RWPE1 (cell line): ENCODE data around the gene CEMIP.

Source experiments
- CTCF ChIA-PET: fragments of 350-600 bp; sonication (Branson Sonifier 250); formaldehyde crosslinking; extraction: SDS; loops from one replicate; lab custom pipeline; 2021; lab: Yijun Ruan, JAX
- POLR2A ChIA-PET: fragments of 400-600 bp; formaldehyde crosslinking; extraction: SDS; loops from one replicate; lab custom pipeline; 2020; ENCODE audit warnings: antibody characterized with exemption; ENCODE audit not compliant: low non-redundant PET; lab: Yijun Ruan, JAX
- DNase-seq: peaks from one replicate; pipeline ENCODE4 v3.0.0; 2012; ENCODE audit warnings: low spot score
- H3K27ac ChIP-seq: fragments of 450-650 bp; 2 replicates; pipeline ENCODE4 v1.5.1; 2017
- TF ChIP-seq, protein P1 (sequence below): fragments of 450-650 bp; conservative IDR thresholded peaks from 2 replicates; pipeline ENCODE4 v1.5.1; 2017; ENCODE audit warnings: low read depth, mild to moderate bottlenecking

The CEMIP gene

DNA sequence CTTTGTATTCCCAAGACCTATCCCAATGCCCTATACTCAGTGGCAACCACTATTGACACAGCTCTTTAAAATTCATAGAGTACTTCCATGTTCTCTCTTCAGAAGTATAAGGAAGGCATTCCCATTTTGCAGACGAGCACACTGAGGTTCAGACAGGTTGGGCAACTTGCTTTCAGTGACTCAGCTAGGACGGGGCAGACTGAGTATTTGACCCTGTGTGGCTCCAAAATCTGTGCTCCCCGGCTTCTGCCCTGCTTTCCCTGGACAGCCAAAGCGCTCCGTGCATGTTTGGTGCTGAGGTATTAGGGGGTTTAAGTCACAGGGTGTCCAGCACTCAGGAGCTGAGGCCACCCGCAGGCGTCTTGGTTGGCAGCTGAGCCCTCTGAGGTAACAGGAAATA is 59.5 kb downstream of the CEMIP start:
- H3K27ac ChIP-seq: no peak overlapping the region
- ChIA-PET POLR2A (no interaction called here), CTCF (no interaction called here)
- DNase-seq: no peak
- TF ChIP-seq, protein P1, sequence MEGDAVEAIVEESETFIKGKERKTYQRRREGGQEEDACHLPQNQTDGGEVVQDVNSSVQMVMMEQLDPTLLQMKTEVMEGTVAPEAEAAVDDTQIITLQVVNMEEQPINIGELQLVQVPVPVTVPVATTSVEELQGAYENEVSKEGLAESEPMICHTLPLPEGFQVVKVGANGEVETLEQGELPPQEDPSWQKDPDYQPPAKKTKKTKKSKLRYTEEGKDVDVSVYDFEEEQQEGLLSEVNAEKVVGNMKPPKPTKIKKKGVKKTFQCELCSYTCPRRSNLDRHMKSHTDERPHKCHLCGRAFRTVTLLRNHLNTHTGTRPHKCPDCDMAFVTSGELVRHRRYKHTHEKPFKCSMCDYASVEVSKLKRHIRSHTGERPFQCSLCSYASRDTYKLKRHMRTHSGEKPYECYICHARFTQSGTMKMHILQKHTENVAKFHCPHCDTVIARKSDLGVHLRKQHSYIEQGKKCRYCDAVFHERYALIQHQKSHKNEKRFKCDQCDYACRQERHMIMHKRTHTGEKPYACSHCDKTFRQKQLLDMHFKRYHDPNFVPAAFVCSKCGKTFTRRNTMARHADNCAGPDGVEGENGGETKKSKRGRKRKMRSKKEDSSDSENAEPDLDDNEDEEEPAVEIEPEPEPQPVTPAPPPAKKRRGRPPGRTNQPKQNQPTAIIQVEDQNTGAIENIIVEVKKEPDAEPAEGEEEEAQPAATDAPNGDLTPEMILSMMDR: no peak

DNA sequence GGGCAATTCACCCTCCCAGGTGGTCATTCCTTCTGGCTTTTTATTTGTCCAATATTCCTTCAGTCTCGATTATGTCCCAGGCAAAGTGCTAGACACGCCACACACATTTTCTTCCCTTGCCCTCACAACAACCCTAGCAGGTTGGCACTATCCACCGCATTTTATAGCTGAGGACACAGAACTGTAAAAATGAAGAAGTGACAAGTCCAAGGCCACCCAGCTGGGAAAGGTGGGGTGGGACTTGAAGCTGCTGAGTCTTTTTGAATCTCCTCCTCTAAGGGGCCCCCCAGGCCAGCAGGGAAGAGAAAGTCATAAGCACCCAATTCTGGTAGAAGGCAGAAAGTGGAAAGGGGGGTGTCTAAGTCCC is 60.6 kb downstream of the CEMIP start:
- ChIA-PET CTCF (no interaction called here), POLR2A (interaction anchor here (0.6 kb wide), 1 partner anchor 51 kb away, joined by 3 read pairs; no protein-coding TSS in a partner anchor)
- DNase-seq: no peak
- TF ChIP-seq, protein P1: no peak
- no peak overlapping the region for H3K27ac ChIP-seq

DNA sequence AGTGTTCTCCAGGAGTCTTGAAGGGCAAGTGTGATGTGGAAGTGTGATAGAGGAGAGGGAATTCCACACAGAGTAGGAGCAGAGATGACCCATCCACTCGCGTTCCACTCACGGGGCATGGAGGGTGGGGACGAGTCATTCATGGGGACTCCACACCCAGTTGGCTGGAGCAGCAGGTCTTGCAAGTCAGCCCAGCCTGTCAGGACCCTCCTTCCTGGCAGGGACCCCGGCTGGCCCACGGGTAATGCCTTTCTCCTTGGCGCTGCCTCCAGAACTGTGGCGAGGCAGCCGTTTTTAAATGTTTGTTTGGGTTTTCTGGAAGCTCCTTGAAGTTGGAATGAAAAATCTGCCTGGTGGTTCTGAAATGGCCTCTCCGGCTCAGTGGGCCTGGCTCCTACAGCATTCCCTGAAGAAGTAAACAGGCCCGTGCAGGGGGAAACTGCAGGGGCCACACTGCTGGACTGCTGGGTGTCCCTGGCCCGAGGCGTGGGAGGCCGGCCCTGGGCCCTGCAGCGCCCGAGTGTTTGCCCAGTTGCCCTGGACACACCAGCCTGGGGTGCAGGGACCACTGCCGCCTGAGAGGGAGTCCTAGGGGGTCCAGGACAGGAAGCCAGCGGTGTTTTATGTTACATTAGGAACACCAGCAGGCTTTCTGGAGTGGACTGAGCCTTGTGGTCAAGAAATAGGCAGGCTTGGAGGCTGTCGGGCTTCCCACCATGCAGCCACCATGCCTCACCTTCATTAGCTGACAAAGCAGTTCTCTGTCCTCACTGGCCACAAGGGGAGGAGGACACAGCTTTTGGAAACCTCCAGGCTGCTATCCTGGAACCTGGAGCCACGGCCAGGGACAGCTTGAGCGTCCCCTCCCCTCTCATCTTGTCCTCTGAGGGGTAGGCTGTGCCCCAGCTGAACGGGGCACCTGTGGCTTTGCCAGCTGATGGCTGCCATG is 61.3 kb downstream of the CEMIP start:
- CTCF ChIA-PET: no interaction called here
- POLR2A ChIA-PET: interaction anchor here (0.6 kb wide), 1 partner anchor 52 kb away, joined by 3 read pairs; no protein-coding TSS in a partner anchor
- TF ChIP-seq, protein P1: no peak
- no peak overlapping the region for H3K27ac ChIP-seq
- DNase-seq: no peak

DNA sequence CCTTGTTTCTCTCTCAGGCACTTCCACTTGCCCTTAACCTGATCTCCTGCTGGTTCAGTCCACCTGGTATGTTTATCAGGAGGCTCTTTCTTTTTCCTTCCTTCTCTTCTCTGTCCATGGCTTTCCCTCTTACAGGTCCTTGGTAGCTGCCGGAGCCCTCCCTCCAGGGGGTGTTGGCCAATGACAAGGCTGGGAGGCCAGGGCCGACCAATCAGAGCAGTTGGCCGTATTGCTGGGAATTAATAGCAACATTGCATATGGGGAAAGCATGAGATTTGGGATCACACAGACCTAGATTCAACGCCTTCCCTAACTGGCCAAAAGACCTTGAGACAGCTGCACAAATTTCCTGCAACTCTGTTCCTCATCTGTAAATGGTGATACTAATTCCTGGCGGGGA is 62.4 kb downstream of the CEMIP start:
- TF ChIP-seq, protein P1: no peak
- ChIA-PET POLR2A (no interaction called here), CTCF (no interaction called here)
- DNase-seq: no peak
- no peak overlapping the region for H3K27ac ChIP-seq

DNA sequence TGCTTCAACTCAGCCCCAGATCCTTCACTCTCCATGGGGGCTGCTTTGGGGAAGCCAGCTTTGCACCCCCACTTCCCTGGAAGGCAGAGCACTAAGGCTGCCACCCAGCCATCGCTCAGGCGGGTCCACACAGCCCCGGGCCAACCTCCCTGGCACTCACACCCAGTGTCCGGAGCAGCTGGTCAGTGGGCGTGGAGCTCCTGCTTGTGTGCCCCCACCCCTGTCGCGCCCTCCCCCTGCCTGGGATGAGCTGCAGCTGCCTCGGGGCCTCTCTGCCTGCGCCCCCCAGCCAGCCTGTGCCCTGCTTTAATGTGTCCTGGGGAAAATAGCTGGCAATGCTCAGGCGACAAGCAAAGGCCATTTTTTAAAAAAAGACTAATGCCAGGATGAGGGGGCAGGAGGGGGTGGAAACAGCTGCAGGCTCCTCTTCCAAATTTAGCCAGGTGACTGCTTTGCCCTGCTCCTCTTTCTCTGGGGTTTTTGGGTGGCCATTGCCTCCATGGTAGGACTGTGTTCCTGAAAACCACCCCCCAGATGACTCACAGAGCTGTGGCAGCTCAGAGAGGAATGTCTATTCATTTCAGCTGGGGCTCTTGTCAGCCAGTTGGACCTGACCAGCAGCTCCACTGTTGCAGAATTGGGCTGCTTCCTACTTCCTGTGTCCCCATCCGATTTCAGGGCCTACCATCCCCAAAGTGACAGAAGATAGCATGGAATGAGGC is 65.0 kb downstream of the CEMIP start:
- ChIA-PET POLR2A (no interaction called here), CTCF (interaction anchor here (0.6 to 0.7 kb wide), 2 partner anchors 51 to 68 kb away, joined by 3 to 5 read pairs; no protein-coding TSS in a partner anchor)
- peak; percentile 76 for DNase-seq
- TF ChIP-seq, protein P1: no peak
- no peak overlapping the region for H3K27ac ChIP-seq

DNA sequence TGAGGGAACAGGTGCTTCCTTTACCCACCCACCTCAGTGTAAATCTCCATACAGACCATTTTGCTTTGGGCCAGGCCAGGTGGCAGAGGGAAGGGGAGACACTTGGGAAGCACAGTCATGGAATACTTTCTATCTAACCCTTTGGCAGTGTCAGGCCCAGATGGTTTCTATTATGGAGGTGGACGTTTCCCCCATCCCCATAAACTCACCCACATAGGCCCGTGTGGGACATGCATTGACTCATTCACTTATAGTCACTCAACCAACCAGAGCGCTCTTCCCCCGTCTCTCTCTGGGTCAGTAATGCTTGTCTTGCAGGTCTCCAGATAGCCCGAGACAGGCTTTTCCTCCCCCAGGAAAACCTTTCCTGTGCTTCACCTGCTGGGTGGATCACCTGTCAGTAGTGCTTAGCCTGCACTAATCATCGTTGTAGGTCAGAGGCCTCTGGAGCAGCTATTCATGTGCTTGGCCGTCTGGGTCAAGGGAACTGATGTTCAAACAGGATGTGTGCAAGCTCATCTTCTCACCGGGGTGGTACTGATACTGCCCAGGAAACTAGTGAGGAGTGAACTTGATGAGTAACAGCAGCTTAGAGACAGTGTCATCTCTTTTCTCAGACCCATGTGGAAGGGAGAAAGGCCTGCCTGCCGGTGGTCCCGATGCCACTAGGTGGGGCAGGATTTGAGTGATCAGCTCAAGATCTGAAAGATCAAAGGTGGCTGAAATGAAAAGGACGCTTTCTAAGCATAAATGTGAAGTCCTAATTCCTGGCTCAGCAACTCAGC is 67.1 kb downstream of the CEMIP start:
- DNase-seq: no peak
- ChIA-PET CTCF (no interaction called here), POLR2A (no interaction called here)
- H3K27ac ChIP-seq: no peak overlapping the region
- TF ChIP-seq, protein P1: no peak
